ENCODE measurements around the gene ADH1C.

Gene ADH1C

DNA sequence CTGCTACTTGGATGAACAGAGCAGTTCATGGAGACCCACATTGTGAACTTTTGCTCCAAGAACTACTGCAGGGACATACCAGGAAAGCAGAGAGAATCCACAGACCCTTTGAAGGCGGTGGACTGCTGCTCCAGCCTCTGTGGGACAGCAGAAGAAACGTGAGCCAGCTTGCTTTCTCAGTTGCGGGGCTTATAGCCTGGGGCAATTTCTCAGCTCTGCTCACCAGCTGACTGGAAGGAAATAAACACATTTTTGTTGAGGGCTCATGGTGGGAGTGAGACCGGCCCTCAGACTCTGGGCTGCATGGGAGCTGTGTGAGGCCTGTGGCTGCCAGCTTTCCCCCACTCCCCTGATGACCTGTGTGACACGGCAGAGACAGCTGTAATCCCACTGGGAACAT is 59.2 kb downstream of the ADH1C start:
- no peak for DNase-seq

DNA sequence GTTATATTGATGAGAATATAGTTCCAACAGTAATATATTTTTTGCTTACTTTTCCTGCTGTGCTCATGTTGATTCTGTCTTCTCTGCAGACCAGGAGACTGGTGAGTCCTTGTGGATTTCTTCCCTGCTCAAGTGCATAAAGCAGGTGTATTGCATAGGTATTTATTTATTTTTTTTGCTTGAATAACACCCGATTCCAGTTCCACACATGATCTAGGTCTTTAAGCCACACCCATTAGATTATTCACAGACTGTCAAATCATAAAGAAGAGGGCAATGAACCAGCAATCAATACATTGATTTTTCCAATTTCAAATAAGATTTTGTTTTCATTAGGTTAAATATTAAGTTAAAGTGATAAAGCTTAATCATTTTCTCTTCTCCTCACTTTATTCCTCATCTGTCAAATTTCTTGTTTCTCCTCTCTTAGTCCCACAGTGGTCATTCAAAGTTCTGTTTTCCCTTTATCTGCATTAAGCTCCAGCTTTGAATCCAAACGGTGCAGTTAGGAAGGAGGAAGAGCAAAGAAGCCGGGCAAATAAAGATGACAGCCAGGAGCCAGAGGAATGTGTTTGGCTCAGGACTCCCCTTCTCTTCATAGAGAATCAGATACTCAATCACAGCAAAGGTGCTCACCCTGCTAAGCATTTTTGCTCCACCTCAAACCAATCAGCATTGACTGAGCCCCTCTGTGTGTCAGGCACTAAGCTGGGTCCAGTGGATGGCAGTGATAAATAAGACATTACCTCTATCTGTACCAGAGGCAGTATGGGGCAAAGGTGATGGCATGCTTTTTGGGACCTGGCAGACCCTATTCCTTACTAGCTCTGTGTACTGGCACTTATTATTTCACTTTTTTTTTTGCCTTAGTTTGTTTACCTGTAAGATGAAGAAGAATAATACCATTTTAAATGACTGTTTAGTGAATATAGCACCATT is 61.4 kb downstream of the ADH1C start, which contains the start of gene ADH1A:
Gene ADH1A (minus strand): TSS at position 138 of the 939 bp plus-strand sequence. CDS start 71 bp downstream, at position 67.
- DNase-seq, result no peak

All from NCI-H510A treated with DMSO at 0.1 percent for 48 hours (cell line).